Measurements from ENCODE around the gene SMTNL2. TPM values are rescaled to one million over a fixed set of nuclear protein-coding genes. Genes with fewer than 3 reads are reported as not detected.

The SMTNL2 gene
- total RNA-seq, 2 donors from 2014 or later: 0.51 to 0.79 TPM

DNA sequence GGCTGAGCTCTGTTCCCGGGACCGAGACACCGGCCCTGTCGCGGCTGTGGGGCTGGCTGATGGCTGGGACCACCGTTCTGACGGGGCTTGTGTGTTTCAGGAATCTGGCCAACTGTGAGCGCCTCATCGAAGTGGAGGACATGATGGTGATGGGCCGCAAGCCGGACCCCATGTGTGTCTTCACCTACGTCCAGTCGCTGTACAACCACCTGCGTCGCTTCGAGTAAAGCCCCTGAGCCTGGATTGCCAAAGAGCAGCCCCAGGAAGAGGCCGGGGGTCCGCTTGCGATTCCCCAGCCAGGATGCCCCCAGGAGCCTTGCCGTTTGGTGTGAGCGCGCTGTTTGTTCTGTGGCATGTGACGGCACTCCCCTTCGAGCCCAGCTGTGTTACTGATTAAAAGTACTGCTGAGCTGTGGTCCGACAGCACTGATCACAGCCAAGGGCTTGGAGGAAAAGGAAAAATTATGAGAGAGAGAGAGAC, 23.0 kb downstream of the SMTNL2 start:
- Histone ChIP-seq H3K27me3 (ENCODE audit: control insufficient read depth, insufficient read depth, low read length, poor library complexity, severe bottlenecking) (no peaks in the 10 kb centered on the region), H3K9ac (ENCODE audit: extremely low read depth, low read length, poor library complexity, severe bottlenecking) (no peak overlapping the region), H3K36me3 (ENCODE audit: control insufficient read depth, insufficient read depth, low read length) (no peaks in the 10 kb centered on the region), H3K4me1 (ENCODE audit: control insufficient read depth, insufficient read depth, low read length) (no peaks in the 10 kb centered on the region), H3K27ac (ENCODE audit: low read depth, low read length) (no peak overlapping the region), H3K4me3 (ENCODE audit: low read length) (no peak overlapping the region), H3K9me3 (ENCODE audit: control insufficient read depth, low read length) (no peaks in the 10 kb centered on the region)
- peak; percentile 53 for DNase-seq
- Mint-ChIP-seq H3K36me3 (ENCODE audit: low read depth) (no peaks in the 10 kb centered on the region), H3K27ac (peak overlapping the region; percentile 20), H3K9me3 (no peaks in the 10 kb centered on the region), H3K4me1 (peaks cover 27% of the 10 kb centered on the region), H3K27me3 (ENCODE audit: insufficient read depth) (peaks cover 2% of the 10 kb centered on the region), H3K4me3 (no peak overlapping the region)
- TF ChIP-seq, protein P1, sequence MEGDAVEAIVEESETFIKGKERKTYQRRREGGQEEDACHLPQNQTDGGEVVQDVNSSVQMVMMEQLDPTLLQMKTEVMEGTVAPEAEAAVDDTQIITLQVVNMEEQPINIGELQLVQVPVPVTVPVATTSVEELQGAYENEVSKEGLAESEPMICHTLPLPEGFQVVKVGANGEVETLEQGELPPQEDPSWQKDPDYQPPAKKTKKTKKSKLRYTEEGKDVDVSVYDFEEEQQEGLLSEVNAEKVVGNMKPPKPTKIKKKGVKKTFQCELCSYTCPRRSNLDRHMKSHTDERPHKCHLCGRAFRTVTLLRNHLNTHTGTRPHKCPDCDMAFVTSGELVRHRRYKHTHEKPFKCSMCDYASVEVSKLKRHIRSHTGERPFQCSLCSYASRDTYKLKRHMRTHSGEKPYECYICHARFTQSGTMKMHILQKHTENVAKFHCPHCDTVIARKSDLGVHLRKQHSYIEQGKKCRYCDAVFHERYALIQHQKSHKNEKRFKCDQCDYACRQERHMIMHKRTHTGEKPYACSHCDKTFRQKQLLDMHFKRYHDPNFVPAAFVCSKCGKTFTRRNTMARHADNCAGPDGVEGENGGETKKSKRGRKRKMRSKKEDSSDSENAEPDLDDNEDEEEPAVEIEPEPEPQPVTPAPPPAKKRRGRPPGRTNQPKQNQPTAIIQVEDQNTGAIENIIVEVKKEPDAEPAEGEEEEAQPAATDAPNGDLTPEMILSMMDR (conservative IDR thresholded peaks at IDR 0.05): no peak
- WGBS, 2 experiments (ENCODE audit: insufficient coverage in 1 of 2, insufficient read length in 1 of 2): 89 to 95% methylated on average over 10 to 25 of the region's 25 CpGs

DNA sequence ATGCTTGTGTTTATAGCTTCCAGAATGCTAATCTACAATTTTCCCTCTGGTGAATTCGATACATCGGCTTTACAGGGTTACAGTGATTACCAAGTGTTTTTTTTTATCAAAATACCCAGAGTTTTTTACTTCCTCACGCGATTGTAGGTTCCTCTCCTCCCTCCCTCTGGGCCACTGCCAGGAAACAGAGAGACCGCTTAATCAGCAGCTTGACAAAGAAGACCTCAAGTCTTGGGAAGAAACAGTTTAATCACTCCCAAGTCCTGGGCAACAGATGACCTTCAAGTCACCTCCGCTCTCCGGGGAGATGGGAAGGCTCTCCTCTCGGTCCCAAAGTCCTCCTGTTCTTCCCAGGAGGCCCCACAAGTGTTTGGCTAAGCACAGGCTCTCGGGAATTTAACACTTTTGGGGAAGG, 23.5 kb downstream of the SMTNL2 start:
- Mint-ChIP-seq H3K27ac (peak overlapping the region; percentile 20), H3K9me3 (no peaks in the 10 kb centered on the region), H3K27me3 (ENCODE audit: insufficient read depth) (peaks cover 2% of the 10 kb centered on the region), H3K36me3 (ENCODE audit: low read depth) (no peaks in the 10 kb centered on the region), H3K4me1 (peaks cover 27% of the 10 kb centered on the region), H3K4me3 (no peak overlapping the region)
- no peaks in the 10 kb centered on the region for H3K9me3 ChIP-seq (ENCODE audit: control insufficient read depth, low read length)
- peak; percentile 70 for DNase-seq
- 54 to 65% methylated on average over 8 to 9 of the region's 9 CpGs for WGBS, 2 experiments (ENCODE audit: insufficient coverage in 1 of 2, insufficient read length in 1 of 2)
- H3K27me3 ChIP-seq (ENCODE audit: control insufficient read depth, insufficient read depth, low read length, poor library complexity, severe bottlenecking): no peaks in the 10 kb centered on the region
- H3K36me3 ChIP-seq (ENCODE audit: control insufficient read depth, insufficient read depth, low read length): no peaks in the 10 kb centered on the region
- no peak overlapping the region for H3K4me3 ChIP-seq (ENCODE audit: low read length)
- H3K9ac ChIP-seq (ENCODE audit: extremely low read depth, low read length, poor library complexity, severe bottlenecking): no peak overlapping the region
- H3K4me1 ChIP-seq (ENCODE audit: control insufficient read depth, insufficient read depth, low read length): no peaks in the 10 kb centered on the region
- TF ChIP-seq, protein P1 (conservative IDR thresholded peaks at IDR 0.05): no peak
- H3K27ac ChIP-seq (ENCODE audit: low read depth, low read length): no peak overlapping the region

DNA sequence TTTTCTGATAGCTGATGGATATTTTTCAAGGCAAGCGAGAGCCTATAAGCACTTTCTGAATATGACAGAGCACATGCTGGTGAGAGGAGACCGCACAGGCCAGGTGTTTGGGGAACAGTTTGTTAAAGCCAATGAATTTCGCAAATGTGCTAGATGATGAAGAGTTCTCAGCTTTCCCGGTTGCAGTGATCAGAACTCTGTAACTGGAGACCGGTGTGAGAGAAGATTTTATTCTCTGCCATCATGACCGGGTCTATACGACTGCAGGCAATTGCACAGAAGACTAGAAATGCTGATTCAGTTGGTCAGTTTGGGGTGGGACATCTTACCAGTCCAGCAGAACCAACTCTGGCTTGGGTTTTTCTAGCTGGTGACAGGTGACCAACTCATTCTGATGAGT, 25.4 kb downstream of the SMTNL2 start:
- TF ChIP-seq, protein P1 (conservative IDR thresholded peaks at IDR 0.05): no peak
- no peak for DNase-seq
- no peaks in the 10 kb centered on the region for H3K27me3 ChIP-seq (ENCODE audit: control insufficient read depth, insufficient read depth, low read length, poor library complexity, severe bottlenecking)
- Mint-ChIP-seq H3K36me3 (ENCODE audit: low read depth) (no peaks in the 10 kb centered on the region), H3K4me1 (peaks cover 27% of the 10 kb centered on the region), H3K27me3 (ENCODE audit: insufficient read depth) (no peaks in the 10 kb centered on the region), H3K9me3 (no peaks in the 10 kb centered on the region), H3K27ac (no peak overlapping the region), H3K4me3 (no peak overlapping the region)
- no peaks in the 10 kb centered on the region for H3K36me3 ChIP-seq (ENCODE audit: control insufficient read depth, insufficient read depth, low read length)
- no peak overlapping the region for H3K9ac ChIP-seq (ENCODE audit: extremely low read depth, low read length, poor library complexity, severe bottlenecking)
- no peaks in the 10 kb centered on the region for H3K4me1 ChIP-seq (ENCODE audit: control insufficient read depth, insufficient read depth, low read length)
- H3K27ac ChIP-seq (ENCODE audit: low read depth, low read length): no peak overlapping the region
- no peaks in the 10 kb centered on the region for H3K9me3 ChIP-seq (ENCODE audit: control insufficient read depth, low read length)
- 89 to 93% methylated on average over 4 to 7 of the region's 7 CpGs for WGBS, 2 experiments (ENCODE audit: insufficient coverage in 1 of 2, insufficient read length in 1 of 2)
- H3K4me3 ChIP-seq (ENCODE audit: low read length): no peak overlapping the region
